GM12865 (cell line): ENCODE results near the gene ADRB2.

Source experiments
- DNase-seq: peaks from one replicate; pipeline ENCODE4 v3.0.0; 2010; ENCODE audit warnings: low read depth
- H3K4me3 ChIP-seq: 2 replicates; pipeline ENCODE4 v1.5.1; 2011; ENCODE audit warnings: mild to moderate bottlenecking, low read depth, low read length, control low read depth
- TF ChIP-seq, protein P1 (sequence below): IDR thresholded peaks from 2 replicates; pipeline ENCODE4 v1.5.1; 2011; ENCODE audit warnings: low read length, control low read depth, low read depth, inconsistent platforms; ENCODE audit not compliant: insufficient read depth; ENCODE audit errors: missing control alignments

ADRB2 gene

DNA sequence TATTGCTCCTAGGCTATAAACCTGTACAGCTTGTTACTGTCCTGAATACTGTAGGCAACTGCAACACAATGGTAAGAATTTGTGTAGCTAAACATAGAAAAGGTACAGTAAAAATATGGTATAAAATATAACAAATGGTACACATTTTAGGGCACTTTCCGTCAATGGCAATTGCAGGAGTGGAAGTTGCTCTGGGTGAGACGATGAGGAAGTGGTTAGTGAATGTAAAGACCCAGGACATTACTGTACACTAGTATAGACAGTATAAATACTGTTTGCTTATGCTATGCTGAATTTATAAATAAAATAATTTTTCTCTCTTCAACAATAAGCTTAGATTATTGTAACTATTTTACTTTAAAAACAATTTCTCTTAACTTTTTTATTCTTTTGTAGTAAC lies 15.6 kb upstream of the ADRB2 start:
- H3K4me3 ChIP-seq: no peak overlapping the region
- DNase-seq: no peak
- TF ChIP-seq, protein P1, sequence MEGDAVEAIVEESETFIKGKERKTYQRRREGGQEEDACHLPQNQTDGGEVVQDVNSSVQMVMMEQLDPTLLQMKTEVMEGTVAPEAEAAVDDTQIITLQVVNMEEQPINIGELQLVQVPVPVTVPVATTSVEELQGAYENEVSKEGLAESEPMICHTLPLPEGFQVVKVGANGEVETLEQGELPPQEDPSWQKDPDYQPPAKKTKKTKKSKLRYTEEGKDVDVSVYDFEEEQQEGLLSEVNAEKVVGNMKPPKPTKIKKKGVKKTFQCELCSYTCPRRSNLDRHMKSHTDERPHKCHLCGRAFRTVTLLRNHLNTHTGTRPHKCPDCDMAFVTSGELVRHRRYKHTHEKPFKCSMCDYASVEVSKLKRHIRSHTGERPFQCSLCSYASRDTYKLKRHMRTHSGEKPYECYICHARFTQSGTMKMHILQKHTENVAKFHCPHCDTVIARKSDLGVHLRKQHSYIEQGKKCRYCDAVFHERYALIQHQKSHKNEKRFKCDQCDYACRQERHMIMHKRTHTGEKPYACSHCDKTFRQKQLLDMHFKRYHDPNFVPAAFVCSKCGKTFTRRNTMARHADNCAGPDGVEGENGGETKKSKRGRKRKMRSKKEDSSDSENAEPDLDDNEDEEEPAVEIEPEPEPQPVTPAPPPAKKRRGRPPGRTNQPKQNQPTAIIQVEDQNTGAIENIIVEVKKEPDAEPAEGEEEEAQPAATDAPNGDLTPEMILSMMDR: no peak

DNA sequence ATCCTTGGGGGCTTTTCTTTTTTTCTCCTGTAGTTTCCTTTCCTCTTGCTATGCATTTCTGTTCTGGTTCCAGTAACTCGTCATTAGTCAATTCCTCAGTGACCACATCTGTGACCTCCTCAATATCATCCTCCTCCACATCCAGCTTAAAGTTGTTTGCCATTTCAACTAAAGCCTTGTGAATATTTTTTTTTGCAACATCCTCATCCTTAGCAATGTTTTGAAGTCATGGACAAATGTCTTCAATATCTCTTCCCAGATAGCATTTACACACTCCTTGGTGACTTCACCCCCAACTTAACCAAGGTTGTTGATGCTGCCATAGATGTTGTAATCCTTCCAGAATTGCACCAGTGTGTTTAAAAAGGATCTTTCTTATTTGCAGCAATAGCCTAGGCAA lies 14.7 kb upstream of the ADRB2 start:
- TF ChIP-seq, protein P1: no peak
- no peak for DNase-seq
- H3K4me3 ChIP-seq: no peak overlapping the region

DNA sequence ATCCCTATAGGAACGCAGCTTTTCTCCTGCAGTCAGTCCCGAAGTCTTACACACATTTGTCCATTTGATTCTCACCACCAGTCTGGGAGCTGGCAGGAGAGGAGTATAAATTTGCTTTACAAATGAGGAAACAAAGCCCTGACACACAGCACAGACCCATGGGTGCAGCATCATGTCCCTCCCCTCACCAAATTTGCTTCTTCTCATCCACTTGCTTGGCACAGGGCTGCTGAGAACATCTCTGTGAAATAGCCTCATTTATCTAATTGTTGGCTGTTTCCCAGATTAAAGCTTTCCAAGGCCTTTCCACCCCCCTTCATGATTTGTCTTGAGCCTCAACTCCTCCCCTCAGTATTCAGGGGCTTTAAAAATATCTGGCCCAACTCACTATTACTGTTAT lies 11.3 kb upstream of the ADRB2 start:
- no peak for DNase-seq
- no peak overlapping the region for H3K4me3 ChIP-seq
- TF ChIP-seq, protein P1: no peak

DNA sequence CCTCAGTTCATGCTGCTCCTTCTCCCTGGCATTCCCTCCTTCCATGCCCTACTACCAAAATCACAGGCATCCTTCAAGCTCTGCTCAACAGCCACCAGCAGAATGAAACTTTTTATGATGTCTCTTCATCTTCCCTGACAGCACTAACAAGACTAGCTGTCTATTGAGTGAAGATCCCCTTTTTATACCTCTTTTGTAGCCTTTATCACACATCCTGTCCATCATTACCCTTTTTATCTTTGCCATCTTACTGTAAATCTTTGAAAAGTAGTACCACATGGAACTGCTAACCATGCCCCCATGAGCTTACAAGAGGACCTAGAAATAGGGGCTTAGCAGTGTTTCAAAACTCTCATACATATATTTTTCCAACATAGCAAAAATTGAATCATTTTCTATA lies 10.8 kb upstream of the ADRB2 start:
- TF ChIP-seq, protein P1: no peak
- H3K4me3 ChIP-seq: no peak overlapping the region
- DNase-seq: no peak

DNA sequence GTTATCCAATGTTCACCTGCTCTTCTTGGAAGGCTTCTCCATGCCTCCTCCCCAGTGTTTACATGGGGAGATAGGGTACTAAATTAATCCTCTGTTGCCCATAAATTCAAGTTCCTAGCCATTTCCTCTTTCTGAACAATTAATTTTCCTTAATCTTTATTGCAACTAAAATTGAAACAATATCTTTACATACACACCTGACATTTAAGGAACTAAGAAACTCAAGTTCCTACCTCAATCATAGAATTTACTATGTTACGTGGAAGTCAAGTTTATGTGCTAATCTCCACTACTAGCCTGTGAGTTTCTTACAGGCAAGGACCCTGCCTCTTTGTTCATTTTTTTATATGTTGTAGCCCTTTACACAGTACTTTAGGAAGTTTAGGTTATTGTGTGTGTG lies 10.1 kb upstream of the ADRB2 start:
- DNase-seq: no peak
- TF ChIP-seq, protein P1: no peak
- H3K4me3 ChIP-seq: no peak overlapping the region

DNA sequence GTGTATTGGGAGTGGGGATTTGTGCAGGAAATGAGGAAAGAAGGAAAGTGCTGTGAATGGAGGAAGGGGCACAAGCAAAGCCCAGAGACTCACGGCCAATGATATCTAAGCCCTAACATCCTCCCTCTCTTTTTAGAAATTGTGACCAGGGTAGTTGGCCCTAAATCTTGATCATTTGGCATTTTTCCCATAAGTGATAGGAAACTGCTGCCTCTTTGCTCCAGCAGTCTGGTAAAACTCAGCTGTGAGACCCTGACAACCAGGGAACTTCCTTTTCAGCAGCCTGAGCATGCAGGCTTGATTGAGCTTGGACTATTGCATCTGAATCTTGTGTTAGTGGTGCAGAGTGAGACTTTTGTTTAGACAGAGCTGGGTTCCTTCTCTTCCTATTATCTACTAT lies 9.6 kb upstream of the ADRB2 start:
- TF ChIP-seq, protein P1: no peak
- H3K4me3 ChIP-seq: no peak overlapping the region
- DNase-seq: no peak

DNA sequence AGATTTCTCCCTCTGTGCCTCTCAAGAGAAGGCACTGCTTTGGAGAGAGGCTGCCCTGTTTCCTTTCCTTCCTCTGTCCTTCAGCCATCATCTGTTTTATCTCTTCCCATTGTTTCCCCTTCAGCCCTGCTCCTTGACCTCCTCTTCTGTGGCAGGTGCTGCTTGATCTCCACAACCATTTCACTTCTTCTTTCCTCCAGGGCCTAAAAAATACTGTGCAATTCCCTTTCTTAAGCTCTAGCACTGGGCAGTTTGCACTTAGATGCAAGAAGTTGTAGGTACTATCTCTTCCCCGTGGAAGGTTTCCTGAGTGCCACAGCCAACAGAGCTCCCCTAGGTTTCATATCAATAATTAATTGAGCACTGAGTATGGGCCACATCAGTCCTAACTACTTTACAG lies 8.8 kb upstream of the ADRB2 start:
- no peak overlapping the region for H3K4me3 ChIP-seq
- DNase-seq: no peak
- TF ChIP-seq, protein P1: no peak
